ENCODE measurements around the gene DENND1B. TPM values are rescaled to one million over a fixed set of nuclear protein-coding genes. Genes with fewer than 3 reads are reported as not detected.

DENND1B gene
- total RNA-seq, 1 experiment from 2014 or later: 1.9 TPM

GRCh38 chr1:197768014-197768805 is 7.1 kb downstream of the DENND1B start:
- no peak overlapping the region for H3K27ac ChIP-seq (ENCODE audit: low read depth, low read length, poor library complexity, severe bottlenecking)
- ChIA-PET POLR2A (ENCODE audit: low non-redundant PET) (no interaction called here), CTCF (no interaction called here)
- H3K27me3 ChIP-seq (replicated peaks; ENCODE audit: insufficient read depth, low read depth, low read length, poor library complexity): no peaks in the 10 kb centered on the region
- no peaks in the 10 kb centered on the region for H3K4me1 ChIP-seq (ENCODE audit: insufficient read depth, low read length, poor library complexity, severe bottlenecking)
- no peaks in the 10 kb centered on the region for H3K36me3 ChIP-seq (ENCODE audit: insufficient read depth, low read length, poor library complexity, severe bottlenecking)
- no peak for TF ChIP-seq EZH2 (IDR thresholded peaks at IDR 0.05; ENCODE audit: borderline replicate concordance, low read depth, low read length, poor library complexity, severe bottlenecking)
- TF ChIP-seq, protein P1, sequence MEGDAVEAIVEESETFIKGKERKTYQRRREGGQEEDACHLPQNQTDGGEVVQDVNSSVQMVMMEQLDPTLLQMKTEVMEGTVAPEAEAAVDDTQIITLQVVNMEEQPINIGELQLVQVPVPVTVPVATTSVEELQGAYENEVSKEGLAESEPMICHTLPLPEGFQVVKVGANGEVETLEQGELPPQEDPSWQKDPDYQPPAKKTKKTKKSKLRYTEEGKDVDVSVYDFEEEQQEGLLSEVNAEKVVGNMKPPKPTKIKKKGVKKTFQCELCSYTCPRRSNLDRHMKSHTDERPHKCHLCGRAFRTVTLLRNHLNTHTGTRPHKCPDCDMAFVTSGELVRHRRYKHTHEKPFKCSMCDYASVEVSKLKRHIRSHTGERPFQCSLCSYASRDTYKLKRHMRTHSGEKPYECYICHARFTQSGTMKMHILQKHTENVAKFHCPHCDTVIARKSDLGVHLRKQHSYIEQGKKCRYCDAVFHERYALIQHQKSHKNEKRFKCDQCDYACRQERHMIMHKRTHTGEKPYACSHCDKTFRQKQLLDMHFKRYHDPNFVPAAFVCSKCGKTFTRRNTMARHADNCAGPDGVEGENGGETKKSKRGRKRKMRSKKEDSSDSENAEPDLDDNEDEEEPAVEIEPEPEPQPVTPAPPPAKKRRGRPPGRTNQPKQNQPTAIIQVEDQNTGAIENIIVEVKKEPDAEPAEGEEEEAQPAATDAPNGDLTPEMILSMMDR (conservative IDR thresholded peaks at IDR 0.05; ENCODE audit: low read depth, low read length): no peak
- no TSS peak for BruUV-seq (replicated peaks)
- intact Hi-C loops (cut with micrococcal nuclease; ENCODE audit: unreplicated experiment): no loop called here
- H3K4me3 ChIP-seq (ENCODE audit: low read depth, low read length, poor library complexity, severe bottlenecking): no peak overlapping the region
- H3K9me3 ChIP-seq (ENCODE audit: low read depth, low read length, poor library complexity, severe bottlenecking): no peaks in the 10 kb centered on the region
- DNase-seq (ENCODE audit: low spot score): no peak

GRCh38 chr1:197763769-197764168 is 11.5 kb downstream of the DENND1B start:
- intact Hi-C loops (cut with micrococcal nuclease; ENCODE audit: unreplicated experiment): no loop called here
- Histone ChIP-seq H3K9me3 (ENCODE audit: low read depth, low read length, poor library complexity, severe bottlenecking) (no peaks in the 10 kb centered on the region), H3K36me3 (ENCODE audit: insufficient read depth, low read length, poor library complexity, severe bottlenecking) (no peaks in the 10 kb centered on the region), H3K27ac (ENCODE audit: low read depth, low read length, poor library complexity, severe bottlenecking) (no peak overlapping the region), H3K4me3 (ENCODE audit: low read depth, low read length, poor library complexity, severe bottlenecking) (no peak overlapping the region), H3K4me1 (ENCODE audit: insufficient read depth, low read length, poor library complexity, severe bottlenecking) (no peaks in the 10 kb centered on the region), H3K27me3 (replicated peaks; ENCODE audit: insufficient read depth, low read depth, low read length, poor library complexity) (no peaks in the 10 kb centered on the region)
- no peak for DNase-seq (ENCODE audit: low spot score)
- no peak for TF ChIP-seq EZH2 (IDR thresholded peaks at IDR 0.05; ENCODE audit: borderline replicate concordance, low read depth, low read length, poor library complexity, severe bottlenecking)
- TF ChIP-seq, protein P1 (conservative IDR thresholded peaks at IDR 0.05; ENCODE audit: low read depth, low read length): no peak
- ChIA-PET CTCF (no interaction called here), POLR2A (ENCODE audit: low non-redundant PET) (no interaction called here)
- no TSS peak for BruUV-seq (replicated peaks)

DNA sequence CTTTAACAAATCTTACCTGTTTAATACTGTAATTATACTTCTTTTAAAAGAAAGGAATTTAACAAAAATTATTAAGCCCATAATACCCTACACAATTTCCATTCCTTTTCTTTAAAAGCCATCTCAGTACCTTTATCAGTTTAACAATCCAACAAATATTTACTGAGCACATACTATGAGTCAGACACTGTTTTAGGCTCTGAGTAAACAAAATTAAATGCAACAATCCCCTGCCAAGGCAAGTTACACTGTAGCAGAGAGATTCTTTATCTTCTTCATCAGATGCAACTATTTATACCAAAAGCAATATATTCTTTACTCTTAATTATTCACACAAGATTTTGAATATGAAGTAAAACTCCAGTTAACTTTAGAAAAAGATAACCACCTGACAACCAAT is 12.0 kb downstream of the DENND1B start:
- DNase-seq (ENCODE audit: low spot score): no peak
- ChIA-PET POLR2A (ENCODE audit: low non-redundant PET) (no interaction called here), CTCF (no interaction called here)
- no peak overlapping the region for H3K4me3 ChIP-seq (ENCODE audit: low read depth, low read length, poor library complexity, severe bottlenecking)
- no peak for TF ChIP-seq EZH2 (IDR thresholded peaks at IDR 0.05; ENCODE audit: borderline replicate concordance, low read depth, low read length, poor library complexity, severe bottlenecking)
- TF ChIP-seq, protein P1 (conservative IDR thresholded peaks at IDR 0.05; ENCODE audit: low read depth, low read length): no peak
- BruUV-seq (replicated peaks): no TSS peak
- no peaks in the 10 kb centered on the region for H3K27me3 ChIP-seq (replicated peaks; ENCODE audit: insufficient read depth, low read depth, low read length, poor library complexity)
- no peaks in the 10 kb centered on the region for H3K4me1 ChIP-seq (ENCODE audit: insufficient read depth, low read length, poor library complexity, severe bottlenecking)
- H3K36me3 ChIP-seq (ENCODE audit: insufficient read depth, low read length, poor library complexity, severe bottlenecking): no peaks in the 10 kb centered on the region
- intact Hi-C loops (cut with micrococcal nuclease; ENCODE audit: unreplicated experiment): no loop called here
- no peaks in the 10 kb centered on the region for H3K9me3 ChIP-seq (ENCODE audit: low read depth, low read length, poor library complexity, severe bottlenecking)
- H3K27ac ChIP-seq (ENCODE audit: low read depth, low read length, poor library complexity, severe bottlenecking): no peak overlapping the region
